ENCODE data around the gene TSPAN9.

DNA sequence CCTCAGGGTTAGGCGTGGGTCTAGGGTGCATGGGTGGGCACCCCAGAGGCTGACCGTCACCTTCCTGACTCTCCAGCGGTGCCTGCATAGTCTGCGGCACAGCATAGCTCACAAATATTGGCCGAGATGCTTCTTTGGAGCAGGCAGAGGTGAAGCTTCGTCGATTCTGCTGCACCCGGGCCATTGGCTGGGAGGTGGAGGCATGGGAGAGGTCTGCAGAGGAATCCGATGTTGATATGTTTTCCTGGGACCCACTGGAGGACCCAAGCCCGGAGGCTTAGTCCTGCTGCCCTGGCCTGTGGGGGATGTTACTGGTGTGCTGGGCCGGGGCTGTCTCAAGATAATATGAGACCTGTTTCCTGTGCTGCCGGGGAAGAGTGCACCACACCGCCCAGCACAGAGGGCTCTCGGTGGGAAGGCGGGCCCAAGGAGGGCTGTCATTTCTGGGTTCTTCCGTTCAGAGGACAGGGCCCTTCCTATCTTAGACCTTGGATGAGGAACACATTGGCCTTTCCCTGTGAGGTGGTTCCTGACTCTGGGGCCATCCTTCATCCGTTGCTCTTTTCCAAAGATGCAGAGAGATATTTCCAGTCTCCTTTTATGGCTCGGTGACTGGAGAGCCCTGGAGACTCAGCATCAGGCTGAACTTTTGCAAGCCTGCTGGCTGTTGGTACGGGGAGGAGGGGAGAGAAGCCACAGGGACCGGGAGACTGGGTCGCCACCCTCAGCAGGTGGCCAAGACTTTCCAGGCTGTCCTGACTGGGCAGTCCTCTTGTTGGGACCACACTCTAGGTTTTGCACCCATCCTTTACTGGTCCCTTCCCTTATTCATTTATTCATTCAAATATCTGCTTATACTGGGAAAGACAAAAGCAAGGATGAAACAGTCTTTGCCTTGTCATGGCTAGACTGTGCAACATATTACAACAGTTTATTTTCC, 143.5 kb downstream of the TSPAN9 start:
- TF ChIP-seq ZNF584 (CRISPR knock-in tag; IDR thresholded peaks at IDR 0.05; ENCODE audit: low read depth), result no peak
- TF ChIP-seq, protein P1, sequence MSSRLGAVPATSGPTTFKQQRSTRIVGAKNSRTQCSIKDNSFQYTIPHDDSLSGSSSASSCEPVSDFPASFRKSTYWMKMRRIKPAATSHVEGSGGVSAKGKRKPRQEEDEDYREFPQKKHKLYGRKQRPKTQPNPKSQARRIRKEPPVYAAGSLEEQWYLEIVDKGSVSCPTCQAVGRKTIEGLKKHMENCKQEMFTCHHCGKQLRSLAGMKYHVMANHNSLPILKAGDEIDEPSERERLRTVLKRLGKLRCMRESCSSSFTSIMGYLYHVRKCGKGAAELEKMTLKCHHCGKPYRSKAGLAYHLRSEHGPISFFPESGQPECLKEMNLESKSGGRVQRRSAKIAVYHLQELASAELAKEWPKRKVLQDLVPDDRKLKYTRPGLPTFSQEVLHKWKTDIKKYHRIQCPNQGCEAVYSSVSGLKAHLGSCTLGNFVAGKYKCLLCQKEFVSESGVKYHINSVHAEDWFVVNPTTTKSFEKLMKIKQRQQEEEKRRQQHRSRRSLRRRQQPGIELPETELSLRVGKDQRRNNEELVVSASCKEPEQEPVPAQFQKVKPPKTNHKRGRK (tag; IDR thresholded peaks at IDR 0.05), result no peak
- no peak for TF ChIP-seq CHD2 (IDR thresholded peaks at IDR 0.05; ENCODE audit: low read depth, low read length)
- TF ChIP-seq TAF1 (IDR thresholded peaks at IDR 0.05; ENCODE audit: control insufficient read depth, extremely low read depth, insufficient read depth, low read length, severe bottlenecking), result no peak
- TF ChIP-seq, protein P2, sequence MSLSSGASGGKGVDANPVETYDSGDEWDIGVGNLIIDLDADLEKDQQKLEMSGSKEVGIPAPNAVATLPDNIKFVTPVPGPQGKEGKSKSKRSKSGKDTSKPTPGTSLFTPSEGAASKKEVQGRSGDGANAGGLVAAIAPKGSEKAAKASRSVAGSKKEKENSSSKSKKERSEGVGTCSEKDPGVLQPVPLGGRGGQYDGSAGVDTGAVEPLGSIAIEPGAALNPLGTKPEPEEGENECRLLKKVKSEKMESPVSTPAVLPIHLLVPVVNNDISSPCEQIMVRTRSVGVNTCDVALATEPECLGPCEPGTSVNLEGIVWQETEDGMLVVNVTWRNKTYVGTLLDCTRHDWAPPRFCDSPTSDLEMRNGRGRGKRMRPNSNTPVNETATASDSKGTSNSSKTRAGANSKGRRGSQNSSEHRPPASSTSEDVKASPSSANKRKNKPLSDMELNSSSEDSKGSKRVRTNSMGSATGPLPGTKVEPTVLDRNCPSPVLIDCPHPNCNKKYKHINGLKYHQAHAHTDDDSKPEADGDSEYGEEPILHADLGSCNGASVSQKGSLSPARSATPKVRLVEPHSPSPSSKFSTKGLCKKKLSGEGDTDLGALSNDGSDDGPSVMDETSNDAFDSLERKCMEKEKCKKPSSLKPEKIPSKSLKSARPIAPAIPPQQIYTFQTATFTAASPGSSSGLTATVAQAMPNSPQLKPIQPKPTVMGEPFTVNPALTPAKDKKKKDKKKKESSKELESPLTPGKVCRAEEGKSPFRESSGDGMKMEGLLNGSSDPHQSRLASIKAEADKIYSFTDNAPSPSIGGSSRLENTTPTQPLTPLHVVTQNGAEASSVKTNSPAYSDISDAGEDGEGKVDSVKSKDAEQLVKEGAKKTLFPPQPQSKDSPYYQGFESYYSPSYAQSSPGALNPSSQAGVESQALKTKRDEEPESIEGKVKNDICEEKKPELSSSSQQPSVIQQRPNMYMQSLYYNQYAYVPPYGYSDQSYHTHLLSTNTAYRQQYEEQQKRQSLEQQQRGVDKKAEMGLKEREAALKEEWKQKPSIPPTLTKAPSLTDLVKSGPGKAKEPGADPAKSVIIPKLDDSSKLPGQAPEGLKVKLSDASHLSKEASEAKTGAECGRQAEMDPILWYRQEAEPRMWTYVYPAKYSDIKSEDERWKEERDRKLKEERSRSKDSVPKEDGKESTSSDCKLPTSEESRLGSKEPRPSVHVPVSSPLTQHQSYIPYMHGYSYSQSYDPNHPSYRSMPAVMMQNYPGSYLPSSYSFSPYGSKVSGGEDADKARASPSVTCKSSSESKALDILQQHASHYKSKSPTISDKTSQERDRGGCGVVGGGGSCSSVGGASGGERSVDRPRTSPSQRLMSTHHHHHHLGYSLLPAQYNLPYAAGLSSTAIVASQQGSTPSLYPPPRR (CRISPR knock-in tag; IDR thresholded peaks at IDR 0.05; ENCODE audit: borderline replicate concordance), result no peak

Data from K562 (cell line).